Measurements from ENCODE around the gene SLC25A52.
"Not testable (repeated sequence)": the region's sequence is repeated elsewhere in the genome, so short reads cannot be mapped to it uniquely, and the experiment has no call there.

The SLC25A52 gene

DNA sequence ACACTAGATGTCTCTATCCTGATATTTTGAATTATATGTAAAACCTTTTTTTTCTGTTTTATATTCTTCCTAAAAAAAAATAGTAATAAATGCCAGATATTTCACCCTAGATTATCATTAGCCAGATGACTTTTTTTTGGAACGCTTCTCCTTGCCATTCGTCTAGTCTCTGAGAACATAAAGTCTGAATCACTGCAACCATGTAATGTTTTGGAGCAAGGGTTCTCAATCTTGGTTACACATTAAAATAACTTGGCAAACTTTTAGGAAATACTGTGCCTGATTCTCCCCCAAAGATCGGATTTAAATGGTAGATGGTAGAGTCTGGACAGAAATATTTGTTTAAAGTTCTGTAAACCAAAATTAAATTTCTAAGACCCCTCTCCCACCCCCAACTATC, 21.0 kb downstream of the SLC25A52 start:
- DNase-seq: no peak

GRCh38 chr18:31738460-31739407, 21.9 kb downstream of the SLC25A52 start:
- DNase-seq: no peak

DNA sequence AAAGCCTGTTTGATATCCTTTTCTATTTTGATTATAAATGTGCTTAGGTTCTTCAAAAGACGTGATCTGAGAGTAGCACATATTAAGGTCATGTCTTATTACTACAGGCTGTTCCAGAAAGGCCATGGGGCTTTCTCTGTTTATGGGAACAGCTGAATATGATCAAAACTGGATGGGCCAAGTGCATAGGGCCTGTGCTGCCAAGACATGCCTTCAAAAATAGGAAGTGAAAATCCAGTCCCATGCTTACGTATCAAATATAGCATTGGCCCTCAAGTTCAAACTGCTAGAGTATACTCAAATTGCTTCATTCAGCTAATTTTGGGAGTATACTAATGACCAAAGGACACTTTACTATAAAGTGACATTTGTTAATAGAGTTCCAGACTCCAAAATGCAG, 24.1 kb downstream of the SLC25A52 start:
- no peak for DNase-seq

GRCh38 chr18:31731628-31732027, 29.1 kb downstream of the SLC25A52 start:
- DNase-seq: no peak

GRCh38 chr18:31729196-31729595, 31.5 kb downstream of the SLC25A52 start:
- not testable (repeated sequence) for DNase-seq

DNA sequence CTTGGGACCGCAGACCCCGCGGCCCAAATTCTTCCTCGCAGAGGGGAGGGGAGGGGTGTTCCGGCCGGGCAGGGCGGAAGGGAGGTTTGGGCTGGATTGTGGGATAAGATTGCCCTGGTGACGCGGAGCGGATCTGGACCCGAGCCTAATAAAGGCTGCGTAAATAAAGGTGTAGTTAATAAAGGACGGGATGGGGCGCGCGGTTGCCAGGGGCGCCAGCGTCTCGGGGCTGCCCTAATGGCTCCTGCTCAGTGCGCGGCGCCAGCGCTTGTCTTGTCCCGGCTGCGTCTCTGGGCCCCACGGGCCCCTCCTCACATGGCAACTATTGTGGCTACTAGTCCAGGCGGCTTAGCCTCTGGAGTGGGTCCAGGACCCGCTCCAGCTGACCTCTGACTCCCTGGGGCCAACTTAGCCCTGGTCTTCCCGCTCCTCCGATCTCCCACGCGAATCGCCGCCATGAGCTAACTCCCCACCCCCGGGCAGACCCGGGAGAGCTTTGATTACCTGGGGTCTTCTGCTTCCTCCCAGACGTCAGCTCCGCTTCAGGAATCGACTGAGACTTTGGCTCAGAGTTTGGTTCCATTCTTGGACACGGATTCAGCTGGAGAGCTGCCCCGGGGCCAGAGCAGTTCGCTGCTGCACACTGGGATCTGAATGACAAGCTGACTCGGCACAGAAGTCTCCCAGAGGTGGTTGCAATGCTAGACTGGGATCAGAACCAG, 36.5 kb downstream of the SLC25A52 start:
- DNase-seq: peak; percentile 57

DNA sequence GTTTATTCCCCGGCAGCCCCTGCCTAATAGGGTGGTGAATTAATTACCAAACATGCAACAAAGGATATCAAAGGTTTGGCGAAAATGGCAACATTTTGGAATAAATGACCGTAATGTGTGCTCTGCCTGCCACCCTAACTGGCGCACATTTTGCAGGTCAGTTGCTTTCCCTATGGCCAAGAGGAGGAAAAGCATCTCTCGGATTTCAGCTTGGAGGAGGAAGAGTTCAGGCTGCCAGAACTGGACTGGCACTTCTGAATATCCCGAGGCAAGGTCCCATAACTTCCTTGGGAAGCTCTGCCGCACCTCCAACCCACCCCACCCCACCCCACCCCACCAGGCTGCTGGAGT, 37.1 kb downstream of the SLC25A52 start:
- DNase-seq: no peak

DNA sequence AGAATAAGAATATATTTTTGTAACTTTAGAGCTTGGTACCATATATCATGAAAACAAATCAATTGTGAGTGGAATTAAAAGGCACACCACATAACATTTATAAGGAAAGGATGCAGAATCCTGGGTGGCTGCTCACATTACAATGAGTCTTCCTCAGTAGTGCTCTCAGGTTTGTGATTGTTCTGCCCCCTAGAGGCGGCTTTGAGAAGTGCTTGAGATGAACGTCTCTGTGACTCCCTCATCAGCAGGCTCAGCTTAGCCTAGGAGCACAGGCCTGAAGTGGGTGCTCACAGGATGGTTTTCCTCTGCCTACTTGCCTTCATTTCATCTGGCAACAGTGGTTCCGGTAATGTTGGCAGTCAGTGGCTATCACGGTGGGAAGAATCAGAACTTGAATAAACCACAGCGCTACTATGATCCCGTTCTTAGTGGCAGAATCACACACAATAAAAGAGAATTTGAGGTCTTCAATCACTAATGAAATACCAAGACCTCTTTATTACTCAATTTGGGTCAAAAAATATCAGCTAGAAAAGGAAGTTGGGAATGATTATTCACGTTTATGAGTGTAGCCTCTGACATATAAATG, 38.2 kb downstream of the SLC25A52 start:
- peak; percentile 84 for DNase-seq

GRCh38 chr18:31721601-31722000, 39.1 kb downstream of the SLC25A52 start:
- no peak for DNase-seq

- no peak for DNase-seq
Observed at GRCh38 chr18:31720867-31721266, 39.8 kb downstream of the SLC25A52 start.

DNA sequence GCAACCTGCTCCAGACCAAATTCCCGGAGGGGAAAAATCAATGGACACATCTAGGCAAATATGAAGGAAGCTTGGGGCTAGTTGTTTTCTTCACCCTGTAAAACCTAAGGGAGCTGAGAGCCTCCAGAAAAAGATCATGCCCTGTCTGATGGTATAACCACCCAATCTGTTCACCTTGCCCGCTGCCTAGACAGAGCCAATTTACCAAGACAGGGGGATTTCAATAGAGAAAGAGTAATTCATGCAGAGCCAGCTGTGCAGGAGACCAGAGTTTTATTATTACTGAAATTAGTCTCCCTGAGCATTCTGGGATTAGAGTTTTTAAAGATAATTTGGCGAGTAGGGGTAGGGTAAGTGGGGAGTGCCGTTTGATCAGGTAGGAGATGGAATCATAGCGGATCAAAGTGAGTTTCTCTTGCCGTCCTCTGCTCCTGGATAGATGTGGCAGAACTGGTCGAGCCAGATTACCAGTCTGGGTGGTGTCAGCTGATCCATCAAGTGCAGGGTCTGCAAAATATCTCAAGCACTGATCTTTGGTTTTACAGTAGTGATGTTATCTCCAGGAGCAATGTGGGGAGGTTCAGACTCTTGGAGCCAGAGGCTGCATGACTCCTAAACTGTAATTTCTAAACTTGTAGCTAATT, 41.2 kb downstream of the SLC25A52 start:
- DNase-seq: no peak

GRCh38 chr18:31718386-31718785, 42.3 kb downstream of the SLC25A52 start:
- no peak for DNase-seq

GRCh38 chr18:31716362-31716761, 44.3 kb downstream of the SLC25A52 start:
- no peak for DNase-seq

GRCh38 chr18:31711365-31712172, 49.1 kb downstream of the SLC25A52 start:
- no peak for DNase-seq

DNA sequence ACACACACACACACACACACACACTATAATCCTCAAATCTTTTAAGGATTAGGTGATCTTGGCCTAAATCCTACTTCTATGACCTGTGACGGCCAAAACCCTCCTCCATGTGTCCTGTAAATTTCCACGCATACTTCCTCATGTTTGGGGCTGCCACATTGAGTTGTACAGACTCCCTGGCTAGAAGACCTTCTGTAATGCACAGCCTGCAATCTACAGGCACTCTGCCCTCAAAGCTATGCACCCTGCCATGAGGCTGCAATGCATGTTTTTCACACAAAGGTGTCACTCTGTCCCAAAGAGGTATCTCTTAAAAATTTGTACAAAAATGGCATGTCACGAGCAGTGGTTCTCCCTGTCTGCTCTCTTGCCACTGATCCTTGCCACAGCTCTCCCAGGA, 49.9 kb downstream of the SLC25A52 start:
- DNase-seq: no peak
